T-helper 9 cell (primary cell): ENCODE data around the gene KCTD16.

ENCODE experiments used
- DNase-seq: peaks from one replicate; pipeline ENCODE4 v3.0.0-alpha.2; 2020

Gene KCTD16

GRCh38 chr5:144416196-144416595 lies 245.5 kb downstream of the KCTD16 start:
- DNase-seq, result no peak

- DNase-seq, result no peak
These were observed 248.0 kb downstream of the KCTD16 start for GRCh38 chr5:144418719-144419118.

GRCh38 chr5:144421411-144421810 lies 250.7 kb downstream of the KCTD16 start:
- DNase-seq, result no peak

- no peak for DNase-seq
These were observed 251.5 kb downstream of the KCTD16 start for GRCh38 chr5:144422018-144422727.

GRCh38 chr5:144427866-144428265 lies 257.2 kb downstream of the KCTD16 start:
- no peak for DNase-seq

GRCh38 chr5:144428326-144428725 lies 257.7 kb downstream of the KCTD16 start:
- no peak for DNase-seq

- no peak for DNase-seq
These were observed 258.7 kb downstream of the KCTD16 start for GRCh38 chr5:144429405-144429804.

GRCh38 chr5:144429905-144430304 lies 259.2 kb downstream of the KCTD16 start:
- no peak for DNase-seq

- no peak for DNase-seq
These were observed 262.6 kb downstream of the KCTD16 start for GRCh38 chr5:144433140-144433822.

- no peak for DNase-seq
These were observed 263.2 kb downstream of the KCTD16 start for GRCh38 chr5:144433893-144434292.

- DNase-seq, result no peak
These were observed 265.3 kb downstream of the KCTD16 start for GRCh38 chr5:144436007-144436406.

GRCh38 chr5:144438237-144438636 lies 267.6 kb downstream of the KCTD16 start:
- no peak for DNase-seq

- no peak for DNase-seq
These were observed 277.8 kb downstream of the KCTD16 start for GRCh38 chr5:144448457-144448856.

- DNase-seq, result no peak
These were observed 280.7 kb downstream of the KCTD16 start for GRCh38 chr5:144451187-144451973.

- no peak for DNase-seq
These were observed 283.1 kb downstream of the KCTD16 start for GRCh38 chr5:144453753-144454152.

- no peak for DNase-seq
These were observed 286.5 kb downstream of the KCTD16 start for GRCh38 chr5:144457160-144457559.

GRCh38 chr5:144458216-144458615 lies 287.5 kb downstream of the KCTD16 start:
- no peak for DNase-seq

- no peak for DNase-seq
These were observed 289.9 kb downstream of the KCTD16 start for GRCh38 chr5:144460600-144460999.

GRCh38 chr5:144462577-144462976 lies 291.9 kb downstream of the KCTD16 start:
- no peak for DNase-seq

- DNase-seq, result no peak
These were observed 293.0 kb downstream of the KCTD16 start for GRCh38 chr5:144463481-144464223.

- no peak for DNase-seq
These were observed 293.6 kb downstream of the KCTD16 start for GRCh38 chr5:144464306-144464705.

- DNase-seq, result no peak
These were observed 294.8 kb downstream of the KCTD16 start for GRCh38 chr5:144465441-144465840.

- DNase-seq, result no peak
These were observed 297.1 kb downstream of the KCTD16 start for GRCh38 chr5:144467792-144468191.
